IMR-90 (cell line): Measurements from ENCODE around the gene RPS19BP1. TPM values are rescaled to one million over a fixed set of nuclear protein-coding genes. Genes with fewer than 3 reads are reported as not detected.

ENCODE experiments used
- ATAC-seq: fragments of 200-7000 bp; cut with Tn5 transposase; 2 replicates; pipeline ENCODE4 v1.9.1; 2020; ENCODE audit warnings: low read depth, mild to moderate bottlenecking, moderate library complexity
- BruUV-seq: library from RNA; stranded (reverse); fragments of 400-500 nt; replicated peaks from 2 replicates; lab custom pipeline; 2021; lab: Mats Ljungman, UMichigan
- CTCF ChIA-PET: fragments of 300-600 bp; formaldehyde crosslinking; extraction: SDS; loops from one replicate; lab custom pipeline; 2021; ENCODE audit warnings: antibody characterized with exemption; lab: Yijun Ruan, JAX
- POLR2A ChIA-PET: fragments of 300-600 bp; sonication (Branson Sonifier 250); formaldehyde crosslinking; loops from one replicate; lab custom pipeline; 2022; ENCODE audit warnings: antibody characterized with exemption; ENCODE audit not compliant: unreplicated experiment; lab: Charles Lee
- DNase-seq: peaks from one replicate; pipeline ENCODE4 v3.0.0; 2013
- H2AFZ ChIP-seq: replicated peaks from 2 replicates; pipeline ENCODE3; 2013; ENCODE audit warnings: low read length, mild to moderate bottlenecking; ENCODE audit not compliant: poor library complexity
- H2AK5ac ChIP-seq: 2 replicates; pipeline ENCODE4 v1.6.1; 2013; ENCODE audit warnings: low read depth, low read length, inconsistent platforms
- H2AK9ac ChIP-seq: replicated peaks from 2 replicates; pipeline ENCODE3; 2013; ENCODE audit warnings: mild to moderate bottlenecking, low read depth, low read length, moderate library complexity; ENCODE audit not compliant: poor library complexity
- H2BK120ac ChIP-seq: 2 replicates; pipeline ENCODE4 v1.6.1; 2013; ENCODE audit warnings: low read depth, low read length, inconsistent platforms
- H2BK15ac ChIP-seq: 3 replicates; pipeline ENCODE4 v1.6.1; 2013; ENCODE audit warnings: low read depth, low read length, inconsistent platforms
- H2BK20ac ChIP-seq: 2 replicates; pipeline ENCODE4 v1.6.1; 2013; ENCODE audit warnings: low read depth, mild to moderate bottlenecking, inconsistent platforms, low read length, moderate library complexity
- H2BK5ac ChIP-seq: 2 replicates; pipeline ENCODE4 v1.6.1; 2013; ENCODE audit warnings: mild to moderate bottlenecking, low read depth, low read length, inconsistent platforms; ENCODE audit not compliant: poor library complexity, severe bottlenecking
- H3K14ac ChIP-seq: replicated peaks from 2 replicates; pipeline ENCODE4 v1.6.1; 2013; ENCODE audit warnings: low read depth, low read length, inconsistent platforms
- H3K18ac ChIP-seq: 2 replicates; pipeline ENCODE4 v1.6.1; 2013; ENCODE audit warnings: low read depth, low read length, control low read depth
- H3K23ac ChIP-seq: 2 replicates; pipeline ENCODE4 v1.6.1; 2013; ENCODE audit warnings: low read depth, low read length, inconsistent platforms
- H3K27ac ChIP-seq: 2 replicates; pipeline ENCODE4 v1.5.1; 2013; ENCODE audit warnings: mild to moderate bottlenecking, control low read depth, low read length; ENCODE audit not compliant: insufficient read depth
- H3K27me3 ChIP-seq: 2 replicates; pipeline ENCODE4 v1.6.1; 2013; ENCODE audit warnings: low read length; ENCODE audit not compliant: control insufficient read depth, insufficient read depth
- H3K36me3 ChIP-seq: 2 replicates; pipeline ENCODE4 v1.6.1; 2013; ENCODE audit warnings: low read length, mixed read lengths; ENCODE audit not compliant: control insufficient read depth, insufficient read depth
- H3K4ac ChIP-seq: 2 replicates; pipeline ENCODE4 v1.6.1; 2013; ENCODE audit warnings: low read depth, low read length, inconsistent platforms
- H3K4me1 ChIP-seq: 2 replicates; pipeline ENCODE4 v1.6.1; 2013; ENCODE audit warnings: low read length, mixed read lengths; ENCODE audit not compliant: control insufficient read depth, insufficient read depth
- H3K4me2 ChIP-seq: 2 replicates; pipeline ENCODE4 v1.6.1; 2013; ENCODE audit warnings: low read depth, mild to moderate bottlenecking, control low read depth, low read length, moderate library complexity
- H3K4me3 ChIP-seq: 2 replicates; pipeline ENCODE4 v1.5.1; 2013; ENCODE audit warnings: low read depth, mild to moderate bottlenecking, control low read depth, low read length, moderate library complexity; ENCODE audit not compliant: insufficient read depth
- H3K56ac ChIP-seq: 2 replicates; pipeline ENCODE4 v1.6.1; 2013; ENCODE audit warnings: low read length, inconsistent platforms; ENCODE audit not compliant: insufficient read depth; ENCODE audit errors: extremely low read depth
- H3K79me1 ChIP-seq, 2 experiments: 2 replicates each; pipeline ENCODE4 v1.6.1; 2013; ENCODE audit warnings: low read length in 2 of 2, inconsistent platforms in 1 of 2, low read depth in 1 of 2
- H3K9ac ChIP-seq: 2 replicates; pipeline ENCODE4 v1.6.1; 2013; ENCODE audit warnings: low read depth, low read length, control low read depth
- H3K9me1 ChIP-seq: 2 replicates; pipeline ENCODE4 v1.6.1; 2013; ENCODE audit warnings: low read length, inconsistent platforms; ENCODE audit not compliant: insufficient read depth
- H3K9me3 ChIP-seq: 2 replicates; pipeline ENCODE4 v1.6.1; 2013; ENCODE audit warnings: low read length; ENCODE audit not compliant: control insufficient read depth, insufficient read depth
- H4K20me1 ChIP-seq: 2 replicates; pipeline ENCODE4 v1.6.1; 2013; ENCODE audit warnings: low read length, inconsistent platforms; ENCODE audit not compliant: insufficient read depth
- H4K5ac ChIP-seq: 2 replicates; pipeline ENCODE4 v1.6.1; 2013; ENCODE audit warnings: mild to moderate bottlenecking, low read depth, low read length, control low read depth
- H4K8ac ChIP-seq, 2 experiments: 2 replicates each; pipeline ENCODE4 v1.6.1; 2013; ENCODE audit warnings: low read depth in 2 of 2, low read length in 2 of 2, control low read depth in 1 of 2, inconsistent platforms in 1 of 2
- H4K91ac ChIP-seq: 2 replicates; pipeline ENCODE4 v1.6.1; 2013; ENCODE audit warnings: low read depth, low read length, inconsistent platforms; ENCODE audit not compliant: insufficient read depth
- BHLHE40 ChIP-seq: fragments of 150-350 bp; IDR thresholded peaks from 2 replicates; pipeline ENCODE4 v1.6.1; 2016; ENCODE audit warnings: mild to moderate bottlenecking, low read depth, low read length
- CEBPB ChIP-seq: IDR thresholded peaks from 2 replicates; pipeline ENCODE4 v1.6.1; 2012; ENCODE audit warnings: low read depth, low read length, improper control_type of control experiment
- CHD1 ChIP-seq: IDR thresholded peaks from 2 replicates; pipeline ENCODE4 v1.6.1; 2012; ENCODE audit warnings: low read depth, low read length, improper control_type of control experiment
- ELK1 ChIP-seq: fragments of 150-350 bp; IDR thresholded peaks from 2 replicates; pipeline ENCODE4 v1.6.1; 2016; ENCODE audit warnings: low read depth, mild to moderate bottlenecking, low read length, moderate library complexity, borderline replicate concordance
- FOS ChIP-seq: fragments of 150-350 bp; IDR thresholded peaks from 2 replicates; pipeline ENCODE4 v1.6.1; 2016; ENCODE audit warnings: low read depth, low read length
- MAZ ChIP-seq: IDR thresholded peaks from 2 replicates; pipeline ENCODE4 v1.6.1; 2012; ENCODE audit warnings: low read depth, mild to moderate bottlenecking, low read length, improper control_type of control experiment, moderate library complexity, borderline replicate concordance
- NFE2L2 ChIP-seq: fragments of 150-350 bp; IDR thresholded peaks from 2 replicates; pipeline ENCODE4 v1.6.1; 2016; ENCODE audit warnings: low read depth, mild to moderate bottlenecking, low read length
- RCOR1 ChIP-seq: IDR thresholded peaks from 2 replicates; pipeline ENCODE4 v1.6.1; 2012; ENCODE audit warnings: mild to moderate bottlenecking, low read length, improper control_type of control experiment; ENCODE audit not compliant: insufficient replicate concordance
- RFX5 ChIP-seq: IDR thresholded peaks from 2 replicates; pipeline ENCODE4 v1.8.0; 2012; ENCODE audit warnings: low read depth, mild to moderate bottlenecking, low read length, moderate library complexity
- SMC3 ChIP-seq: fragments of 150-350 bp; IDR thresholded peaks from 2 replicates; pipeline ENCODE4 v1.6.1; 2016; ENCODE audit warnings: low read depth, mild to moderate bottlenecking, antibody characterized with exemption, low read length, moderate library complexity
- USF2 ChIP-seq: fragments of 150-350 bp; IDR thresholded peaks from 2 replicates; pipeline ENCODE4 v1.6.1; 2017; ENCODE audit warnings: mild to moderate bottlenecking, antibody characterized with exemption, low read length, low read depth
- WGBS, 2 experiments: methylation state at CpG; one replicate each; pipeline versions ENCODE4 v1.1.5 to v1.1.7; 2013; ENCODE audit warnings: missing lambda C conversion rate in 2 of 2; ENCODE audit not compliant: insufficient read length in 1 of 2; ENCODE audit errors: extremely low coverage in 2 of 2; 5-methylcytosine and 5-hydroxymethylcytosine counted together
- dilution Hi-C: fragments of 300-500 bp; cut with HindIII; formaldehyde crosslinking; loops from one replicate; pipeline ENCODE4 v1.14.3; 2018; ENCODE audit warnings: low sequenced_read_pairs; ENCODE audit not compliant: unreplicated experiment
- in situ Hi-C: fragments of 300-500 bp; cut with MboI; formaldehyde crosslinking; loops from 3 replicates; pipeline ENCODE4 v1.14.3; 2019; ENCODE audit warnings: low sequenced_read_pairs, inconsistent platforms, mixed read lengths
- intact Hi-C: fragments of 100-400 bp; cut with micrococcal nuclease; formaldehyde crosslinking; loops from 2 replicates; pipeline ENCODE4 v1.10.0; 2022
- polyA plus RNA-seq, 3 experiments: library from polyadenylated mRNA; depleted of rRNA; stranded (reverse); fragments of >200 nt; gene quantifications; 2 replicates each; pipeline ENCODE4 v1.2.3, GENCODE V29; 2012; ENCODE audit warnings: low replicate concordance in 1 of 3
- total RNA-seq: library from RNA; depleted of rRNA; stranded (reverse); fragments of >200 nt; gene quantifications from 2 replicates; pipeline ENCODE4 v1.2.3, GENCODE V29; 2012
- TF ChIP-seq, protein P1 (sequence below): conservative IDR thresholded peaks from 2 replicates; pipeline ENCODE4 v1.5.1; 2012; ENCODE audit warnings: mild to moderate bottlenecking, low read depth, low read length, improper control_type of control experiment

RPS19BP1 gene
- total and polyA plus RNA-seq, 2 of the 4 experiments (the other 2 are of a cell fraction), result 33.0 to 95.4 TPM

GRCh38 chr22:39528681-39529486 lies 3.7 kb downstream of the RPS19BP1 start:
- Histone ChIP-seq H3K36me3 (peaks cover 19% of the 10 kb centered on the region), H2BK15ac (no peak overlapping the region), H4K20me1 (peaks cover 69% of the 10 kb centered on the region), H4K8ac (no peak overlapping the region), H3K79me1 (peaks cover 23 to 77% of the 10 kb centered on the region in 2 experiments), H3K9me1 (peaks cover 2% of the 10 kb centered on the region; the same call in 1 of the 2 replicates), H2BK5ac (no peak overlapping the region), H3K27ac (no peak overlapping the region), H3K4ac (no peak overlapping the region), H3K14ac (no peak overlapping the region), H4K5ac (no peak overlapping the region), H2AK9ac (peak overlapping the region; percentile 73), H3K4me2 (no peak overlapping the region; the same call in 1 of the 2 replicates), H3K56ac (no peak overlapping the region), H2BK120ac (no peak overlapping the region), H2AFZ (peak overlapping the region; percentile 83), H3K4me3 (no peak overlapping the region), H3K23ac (no peak overlapping the region), H2BK20ac (no peak overlapping the region), H4K91ac (no peak overlapping the region), H3K18ac (no peak overlapping the region), H2AK5ac (no peak overlapping the region), H3K9me3 (no peaks in the 10 kb centered on the region), H3K27me3 (no peaks in the 10 kb centered on the region), H3K4me1 (peaks cover 4% of the 10 kb centered on the region; the same call in 1 of the 2 replicates), H3K9ac (no peak overlapping the region)
- POLR2A ChIA-PET, result interaction anchor here (0.6 to 1.4 kb wide), 4 partner anchors 9 to 213 kb away, joined by 3 to 4 read pairs (median 4); partner anchors contain the start of gene ATF4
- TSS peak; percentile 33 for BruUV-seq
- in situ Hi-C loops, result loop anchor here (10.0 kb wide), 1 partner anchor 214 kb away; the partner anchor contains the start of gene RPL3
- dilution Hi-C loops, result no loop called here
- CTCF ChIA-PET, result interaction anchor here (0.6 to 1.7 kb wide), 10 partner anchors 35 to 515 kb away, joined by 3 to 14 read pairs (median 4); no protein-coding TSS in a partner anchor
- intact Hi-C loops, result loop anchor here (10.0 kb wide), 1 partner anchor 124 kb away; no protein-coding TSS in a partner anchor
- ATAC-seq (peak; percentile 51), DNase-seq (peak; percentile 92)
- 9% methylated on average over 15 of the region's 32 CpGs; no CpG with 5 or more reads in 1 of the 2 experiments for WGBS, 2 experiments
- TF ChIP-seq, protein P1, sequence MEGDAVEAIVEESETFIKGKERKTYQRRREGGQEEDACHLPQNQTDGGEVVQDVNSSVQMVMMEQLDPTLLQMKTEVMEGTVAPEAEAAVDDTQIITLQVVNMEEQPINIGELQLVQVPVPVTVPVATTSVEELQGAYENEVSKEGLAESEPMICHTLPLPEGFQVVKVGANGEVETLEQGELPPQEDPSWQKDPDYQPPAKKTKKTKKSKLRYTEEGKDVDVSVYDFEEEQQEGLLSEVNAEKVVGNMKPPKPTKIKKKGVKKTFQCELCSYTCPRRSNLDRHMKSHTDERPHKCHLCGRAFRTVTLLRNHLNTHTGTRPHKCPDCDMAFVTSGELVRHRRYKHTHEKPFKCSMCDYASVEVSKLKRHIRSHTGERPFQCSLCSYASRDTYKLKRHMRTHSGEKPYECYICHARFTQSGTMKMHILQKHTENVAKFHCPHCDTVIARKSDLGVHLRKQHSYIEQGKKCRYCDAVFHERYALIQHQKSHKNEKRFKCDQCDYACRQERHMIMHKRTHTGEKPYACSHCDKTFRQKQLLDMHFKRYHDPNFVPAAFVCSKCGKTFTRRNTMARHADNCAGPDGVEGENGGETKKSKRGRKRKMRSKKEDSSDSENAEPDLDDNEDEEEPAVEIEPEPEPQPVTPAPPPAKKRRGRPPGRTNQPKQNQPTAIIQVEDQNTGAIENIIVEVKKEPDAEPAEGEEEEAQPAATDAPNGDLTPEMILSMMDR, result peak; percentile 98
- TF ChIP-seq NFE2L2, result 0 out of 2 replicates have a peak, but pooled peaks have one; percentile 7
- TF ChIP-seq MAZ, result peak; percentile 83; the same call in 1 of the 2 replicates
- peak; percentile 83; the same call in 1 of the 2 replicates for TF ChIP-seq CHD1
- 0 out of 2 replicates have a peak, but pooled peaks have one; percentile 15 for TF ChIP-seq ELK1
- 0 out of 2 replicates have a peak, but pooled peaks have one; percentile 33 for TF ChIP-seq USF2
- no peak for TF ChIP-seq FOS
- 0 out of 2 replicates have a peak, but pooled peaks have one; percentile 15 for TF ChIP-seq BHLHE40
- no peak for TF ChIP-seq CEBPB
- 0 out of 2 replicates have a peak, but pooled peaks have one; percentile 64 for TF ChIP-seq RFX5
- peak; percentile 79 for TF ChIP-seq RCOR1
- TF ChIP-seq SMC3, result peak; percentile 90
